ENCODE measurements around the gene SOBP.

DNA sequence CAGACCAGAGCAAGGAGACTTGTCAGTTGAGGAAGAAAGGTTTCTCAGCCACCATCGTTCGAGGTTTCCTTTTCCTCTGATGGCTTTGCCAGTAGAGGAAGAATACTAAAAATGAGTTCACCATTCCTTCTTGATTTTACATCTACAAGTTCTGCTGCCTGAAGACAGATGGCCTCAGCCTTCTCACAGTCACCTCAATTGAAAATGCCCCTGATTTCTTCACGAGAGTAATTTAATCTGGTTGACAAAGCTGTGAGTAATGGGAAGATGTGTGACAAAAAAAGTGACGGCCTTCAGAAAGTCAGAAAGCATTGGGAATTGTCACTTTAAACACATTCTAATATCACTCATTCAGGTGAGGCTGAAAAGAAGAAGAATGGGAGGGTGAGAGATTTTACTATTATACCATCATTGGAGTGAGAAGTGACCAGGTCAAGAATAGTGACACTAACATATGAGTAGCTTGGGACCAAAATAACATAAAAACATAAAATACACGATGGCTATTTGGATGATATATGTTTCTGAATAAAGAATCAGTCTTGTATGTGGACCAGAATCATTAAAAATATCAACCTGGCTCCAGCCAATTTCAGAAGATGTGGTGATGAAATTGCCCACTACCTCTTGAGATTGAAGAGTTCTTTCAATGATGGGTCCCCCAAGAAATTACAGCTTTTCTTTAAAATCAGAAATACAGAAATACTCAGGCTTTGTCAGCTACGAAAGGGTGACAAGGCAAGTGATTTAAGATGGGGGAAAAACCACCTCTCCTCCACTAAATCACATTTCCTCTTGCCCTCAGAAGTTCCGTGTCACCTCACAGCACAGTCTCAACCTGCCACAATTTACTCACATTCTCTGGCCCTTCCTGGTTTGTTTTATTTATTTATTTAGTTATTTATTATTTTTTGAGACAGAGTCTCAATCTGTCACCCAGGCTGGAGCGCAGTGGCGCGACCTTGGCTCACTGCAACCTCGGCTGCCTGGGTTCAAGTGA, 147.7 kb downstream of the SOBP start:
- no peak for TF ChIP-seq POLR2A (IDR thresholded peaks at IDR 0.05)
- TF ChIP-seq, protein P1, sequence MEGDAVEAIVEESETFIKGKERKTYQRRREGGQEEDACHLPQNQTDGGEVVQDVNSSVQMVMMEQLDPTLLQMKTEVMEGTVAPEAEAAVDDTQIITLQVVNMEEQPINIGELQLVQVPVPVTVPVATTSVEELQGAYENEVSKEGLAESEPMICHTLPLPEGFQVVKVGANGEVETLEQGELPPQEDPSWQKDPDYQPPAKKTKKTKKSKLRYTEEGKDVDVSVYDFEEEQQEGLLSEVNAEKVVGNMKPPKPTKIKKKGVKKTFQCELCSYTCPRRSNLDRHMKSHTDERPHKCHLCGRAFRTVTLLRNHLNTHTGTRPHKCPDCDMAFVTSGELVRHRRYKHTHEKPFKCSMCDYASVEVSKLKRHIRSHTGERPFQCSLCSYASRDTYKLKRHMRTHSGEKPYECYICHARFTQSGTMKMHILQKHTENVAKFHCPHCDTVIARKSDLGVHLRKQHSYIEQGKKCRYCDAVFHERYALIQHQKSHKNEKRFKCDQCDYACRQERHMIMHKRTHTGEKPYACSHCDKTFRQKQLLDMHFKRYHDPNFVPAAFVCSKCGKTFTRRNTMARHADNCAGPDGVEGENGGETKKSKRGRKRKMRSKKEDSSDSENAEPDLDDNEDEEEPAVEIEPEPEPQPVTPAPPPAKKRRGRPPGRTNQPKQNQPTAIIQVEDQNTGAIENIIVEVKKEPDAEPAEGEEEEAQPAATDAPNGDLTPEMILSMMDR (IDR thresholded peaks at IDR 0.05 in 8 of 11, conservative IDR thresholded peaks at IDR 0.05 in 3 of 11), result no peak
- no peak for TF ChIP-seq POLR2AphosphoS5 (IDR thresholded peaks at IDR 0.05)
